NCI-H128 (cell line): Measurements from ENCODE around the gene HCFC1.

ENCODE experiments used
- DNase-seq: peaks from one replicate; lab custom pipeline; 2025; ENCODE audit not compliant: unreplicated experiment; lab: John Stamatoyannopoulos, UW

The HCFC1 gene

DNA sequence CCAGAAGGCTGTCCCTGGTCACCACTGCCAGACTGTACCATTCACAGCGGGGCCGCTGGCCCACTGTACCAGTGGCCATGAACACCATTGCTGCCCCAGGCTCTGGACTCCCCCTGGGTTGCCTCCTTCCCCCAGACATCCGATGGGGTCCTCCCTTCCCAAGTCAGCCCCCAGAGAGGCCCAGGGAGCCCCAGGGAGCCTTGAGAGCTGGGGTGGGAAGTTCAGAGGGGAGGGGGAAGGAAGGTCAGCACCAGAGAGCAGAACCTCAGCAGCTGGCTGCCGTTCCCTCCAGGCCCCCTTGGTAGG lies 45.1 kb downstream of the HCFC1 start:
- DNase-seq, result no peak

DNA sequence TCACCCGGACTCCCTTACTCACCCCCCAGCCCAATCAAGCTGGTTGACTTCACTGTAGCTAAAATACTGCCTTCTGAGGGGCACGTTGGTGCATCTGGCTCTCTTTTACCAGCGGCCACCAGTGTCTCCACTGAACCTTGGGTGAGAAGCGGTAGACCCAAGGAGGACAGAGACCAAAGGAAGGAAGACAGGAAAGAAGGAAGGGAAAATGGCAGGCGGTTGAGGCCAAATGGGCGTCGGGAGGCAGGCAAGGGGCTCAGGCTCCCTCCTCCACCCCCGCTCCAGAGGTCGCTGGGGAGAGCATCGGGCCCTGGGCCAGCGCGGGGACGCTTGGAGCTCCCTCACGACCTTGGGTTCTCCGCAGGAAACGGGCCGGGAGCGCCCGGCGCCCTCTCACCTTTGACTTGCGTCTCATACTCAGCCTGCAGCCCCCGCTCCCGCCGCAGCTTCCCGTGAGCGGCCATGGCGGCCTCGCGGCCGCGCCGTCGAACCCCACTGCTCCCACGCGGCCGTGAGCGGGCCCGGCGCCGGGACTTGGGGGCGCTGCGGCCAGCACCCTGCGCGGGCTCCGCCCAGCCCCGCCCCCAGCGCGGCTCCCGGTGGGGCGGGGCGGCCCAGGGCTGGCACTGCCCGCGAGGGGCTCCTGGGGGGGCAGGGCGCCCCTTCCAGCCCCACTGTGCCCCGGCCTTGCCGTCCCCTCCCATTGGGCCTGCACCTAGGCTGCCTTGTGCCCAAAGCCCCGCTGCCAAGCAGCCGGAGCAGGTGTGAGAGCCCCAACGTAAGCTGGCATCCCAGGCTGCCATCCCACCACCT lies 45.7 kb downstream of the HCFC1 start, which contains the start of gene ARHGAP4:
TSS of gene ARHGAP4 (minus strand) at position 526 of the 813 bp plus-strand sequence. CDS start at position 464, 62 bp downstream.
- DNase-seq, result no peak

DNA sequence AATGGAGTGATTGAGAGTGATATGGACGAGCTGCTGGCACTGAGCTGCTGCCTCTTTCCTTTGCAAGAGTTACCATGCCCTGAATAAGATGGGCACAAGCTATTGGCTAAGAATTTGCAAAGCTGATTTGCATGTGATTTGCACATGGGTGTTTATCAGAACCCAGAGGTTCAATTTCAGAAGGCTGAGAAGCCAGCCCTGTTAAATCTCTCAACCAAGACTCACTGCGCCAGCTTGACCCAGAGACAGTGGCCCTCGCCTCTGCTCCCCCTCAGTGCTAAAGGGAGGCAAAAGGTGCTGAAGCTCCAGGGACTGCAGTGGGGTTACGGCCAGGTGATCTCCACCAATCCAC lies 46.3 kb downstream of the HCFC1 start:
- DNase-seq, result no peak

DNA sequence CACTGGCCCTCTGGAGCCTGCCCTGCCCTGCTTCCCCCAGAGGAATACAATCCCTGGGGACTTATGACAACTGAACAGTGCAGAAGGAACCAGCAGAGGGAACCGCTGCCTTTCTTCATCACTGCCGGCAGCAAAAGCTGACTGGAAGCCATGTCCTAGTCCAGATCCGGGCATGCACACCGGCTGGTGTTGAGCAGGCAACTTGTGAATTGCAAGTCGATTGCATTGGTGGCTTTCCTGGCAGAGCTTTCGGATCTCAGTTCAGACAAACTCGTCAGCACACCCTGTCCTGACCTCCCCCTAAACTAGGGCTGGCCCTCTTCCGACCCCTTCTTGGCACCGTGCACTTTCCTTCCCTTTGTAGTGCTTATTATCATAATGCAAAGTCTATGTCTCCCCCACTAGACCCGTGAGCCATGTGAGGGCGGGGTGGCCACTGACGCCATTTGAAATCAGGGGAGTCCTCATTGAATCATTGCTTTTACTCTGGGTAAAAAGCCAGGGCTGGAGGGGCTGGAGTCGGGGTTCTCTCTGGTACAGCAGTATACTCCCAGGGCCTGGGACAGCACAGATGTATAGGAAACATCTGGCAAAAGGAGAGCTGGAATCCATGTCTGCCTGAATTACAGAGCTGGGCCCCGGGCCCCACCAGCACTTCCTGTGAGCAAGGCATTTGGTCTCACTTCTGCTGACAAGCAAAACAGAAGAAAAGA lies 47.3 kb downstream of the HCFC1 start:
- no peak for DNase-seq

DNA sequence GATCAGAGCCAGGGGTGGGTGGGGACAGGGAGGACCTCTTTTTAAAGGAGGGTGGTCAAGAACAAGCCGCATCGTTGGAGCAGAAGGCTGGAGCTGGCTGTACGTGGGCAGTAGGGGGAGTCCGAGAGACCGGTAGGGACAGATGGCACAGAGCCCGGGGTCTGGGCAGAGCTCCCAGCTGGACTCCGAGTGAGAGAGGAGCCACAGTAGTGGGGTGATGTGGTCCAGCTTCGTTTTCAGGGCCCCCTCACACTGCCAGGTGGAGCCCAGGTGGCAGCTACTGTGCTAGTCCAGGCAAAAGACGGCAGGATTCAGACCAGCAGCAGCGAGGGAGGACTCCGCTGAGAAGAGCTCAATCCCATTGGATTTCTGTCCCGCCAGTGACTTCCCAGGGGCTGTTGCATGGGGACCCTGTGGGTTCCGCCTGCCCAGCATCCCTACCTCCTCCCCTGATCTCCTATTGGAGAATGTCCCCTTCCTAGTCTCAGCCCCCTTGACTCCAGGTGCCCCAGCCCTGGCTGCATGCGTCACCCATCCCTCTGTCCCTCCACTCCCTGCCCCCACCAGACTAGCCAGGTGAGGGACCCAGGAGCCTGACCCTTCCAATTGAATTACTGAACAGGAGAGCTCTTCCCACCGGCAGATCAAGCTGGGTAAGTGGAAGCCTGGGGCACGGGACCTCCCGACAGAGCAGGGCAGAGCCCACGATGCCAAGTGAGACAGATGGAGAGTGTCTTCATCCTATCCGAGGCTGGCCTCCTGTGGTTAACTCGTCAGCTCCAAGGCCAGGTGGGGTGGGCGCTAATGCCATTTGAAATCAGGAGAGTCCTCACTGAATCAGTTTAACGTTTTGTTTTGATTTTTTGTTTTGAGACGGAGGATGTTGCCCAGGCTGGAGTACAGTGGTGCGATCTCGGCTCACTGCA lies 48.4 kb downstream of the HCFC1 start:
- no peak for DNase-seq

DNA sequence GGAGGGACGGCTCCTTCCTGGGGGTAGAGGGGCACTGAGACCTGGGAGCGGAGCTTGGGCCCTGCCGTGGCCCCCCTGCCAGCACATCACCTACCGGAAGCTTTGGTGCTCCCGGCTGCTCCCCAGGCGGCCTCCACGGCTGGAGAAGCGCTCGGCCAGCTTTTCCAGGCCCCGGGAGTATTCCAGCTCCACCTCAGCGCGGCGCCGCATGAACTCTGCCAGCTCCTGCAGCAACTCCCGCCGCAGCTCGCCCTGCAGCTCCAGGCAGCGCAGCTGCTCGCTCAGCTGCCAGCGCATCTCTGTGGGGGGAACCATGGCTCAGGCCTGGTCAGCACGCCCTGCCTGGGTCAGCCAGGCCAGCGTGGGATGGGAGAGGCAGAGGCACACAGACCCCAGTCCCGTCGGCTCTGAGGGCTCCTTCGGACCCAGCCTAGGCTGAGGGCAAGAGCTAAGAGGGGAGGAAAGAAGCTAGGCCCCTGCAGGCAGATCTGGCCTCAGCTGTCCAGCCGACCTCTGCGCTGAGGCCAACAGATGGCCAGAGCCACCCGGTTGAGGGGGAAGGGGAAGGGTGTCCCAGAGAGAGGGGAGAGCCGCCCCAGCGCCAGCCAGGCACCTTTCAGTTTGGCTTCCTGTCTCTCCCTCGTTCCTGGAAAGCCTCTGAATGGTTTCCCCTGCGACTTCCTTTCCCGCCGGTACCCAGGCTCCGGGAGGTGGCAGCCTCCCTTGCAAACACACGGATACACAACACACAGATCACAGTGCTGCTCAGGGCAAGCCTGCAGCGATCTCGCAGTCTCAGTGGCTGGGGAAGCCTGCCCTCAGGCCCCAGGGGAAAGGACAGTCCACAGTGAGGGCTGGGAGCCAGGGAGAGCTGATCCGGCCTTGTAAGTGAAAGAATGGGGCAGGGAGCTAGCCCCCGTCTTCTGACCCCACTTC lies 49.8 kb downstream of the HCFC1 start:
- no peak for DNase-seq

DNA sequence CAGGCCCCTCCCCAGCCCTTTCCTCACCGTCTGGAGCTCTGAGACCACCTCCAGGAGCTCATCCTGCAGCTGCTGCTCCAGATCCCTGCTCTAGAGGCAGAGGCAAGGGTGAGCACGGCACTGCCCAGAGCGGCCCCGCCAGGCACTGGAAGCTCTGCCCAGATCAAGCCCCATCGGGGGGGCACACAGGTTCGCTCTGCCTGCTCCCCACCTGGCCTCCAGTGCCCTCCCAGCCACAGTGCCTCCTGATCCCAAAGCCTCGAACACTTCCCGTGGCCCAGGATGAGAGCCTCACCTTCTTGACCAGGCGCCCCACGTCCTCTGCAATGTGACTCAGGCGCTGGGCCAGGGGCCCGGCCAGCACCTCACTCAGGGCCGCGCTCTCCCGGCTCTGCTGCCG lies 50.5 kb downstream of the HCFC1 start:
- DNase-seq, result no peak

DNA sequence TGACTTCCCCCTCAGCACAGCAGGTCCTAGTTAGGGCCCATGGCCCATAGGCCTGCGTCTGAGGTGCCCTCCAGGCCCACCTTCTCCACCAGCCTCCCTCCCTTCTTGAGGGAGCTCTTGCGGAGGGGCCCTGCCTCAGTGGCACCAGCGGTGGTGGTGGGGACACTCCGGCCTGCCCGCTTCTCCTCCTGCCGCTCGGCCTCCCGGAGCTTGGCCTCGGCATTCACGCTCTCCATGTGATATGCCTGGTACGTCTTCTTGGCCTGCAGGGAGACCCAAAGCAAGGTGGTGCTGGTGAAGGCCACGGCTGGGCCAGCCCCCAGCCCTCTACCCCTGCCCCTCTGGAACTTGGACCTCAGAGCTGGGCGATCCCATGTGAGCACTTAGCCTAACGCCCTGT lies 51.1 kb downstream of the HCFC1 start:
- DNase-seq, result no peak

DNA sequence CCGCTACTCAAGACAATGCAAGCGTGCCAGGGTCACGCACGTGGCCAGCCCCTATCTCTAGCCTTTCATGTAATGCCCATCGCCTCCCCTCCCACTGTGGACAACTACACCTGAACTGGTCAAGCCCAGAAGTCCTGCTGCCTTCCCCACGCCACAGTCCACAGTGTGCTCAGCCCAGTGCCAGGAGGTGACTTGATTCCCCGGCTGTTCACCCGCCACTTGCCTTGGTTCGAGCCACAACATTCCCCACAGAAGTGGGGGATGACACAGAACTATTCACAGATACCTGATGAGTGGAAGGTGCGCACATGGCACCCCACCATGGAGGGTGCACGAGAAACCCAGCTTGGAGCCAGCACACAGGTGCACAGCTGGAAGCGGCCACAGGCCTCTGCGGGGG lies 52.3 kb downstream of the HCFC1 start:
- DNase-seq, result no peak

DNA sequence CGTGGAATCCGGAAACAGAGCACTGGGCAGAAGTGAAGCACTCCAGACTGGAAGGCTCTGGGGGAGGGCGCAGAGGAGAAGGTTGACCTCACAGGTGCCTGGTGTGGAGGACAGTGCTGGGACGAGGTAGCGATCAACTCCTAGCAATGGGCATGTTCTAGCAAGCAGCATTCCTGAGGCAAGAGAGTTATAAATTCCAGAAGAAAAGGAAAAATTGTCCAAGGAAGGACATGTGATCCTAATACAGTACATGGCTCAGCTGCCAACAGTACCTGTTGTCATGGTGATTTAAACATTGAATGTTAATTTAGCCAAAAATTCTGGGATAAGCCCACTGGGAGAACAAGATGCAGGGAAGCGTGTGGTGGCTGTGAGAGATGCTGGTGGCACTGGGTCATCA lies 53.7 kb downstream of the HCFC1 start:
- no peak for DNase-seq

DNA sequence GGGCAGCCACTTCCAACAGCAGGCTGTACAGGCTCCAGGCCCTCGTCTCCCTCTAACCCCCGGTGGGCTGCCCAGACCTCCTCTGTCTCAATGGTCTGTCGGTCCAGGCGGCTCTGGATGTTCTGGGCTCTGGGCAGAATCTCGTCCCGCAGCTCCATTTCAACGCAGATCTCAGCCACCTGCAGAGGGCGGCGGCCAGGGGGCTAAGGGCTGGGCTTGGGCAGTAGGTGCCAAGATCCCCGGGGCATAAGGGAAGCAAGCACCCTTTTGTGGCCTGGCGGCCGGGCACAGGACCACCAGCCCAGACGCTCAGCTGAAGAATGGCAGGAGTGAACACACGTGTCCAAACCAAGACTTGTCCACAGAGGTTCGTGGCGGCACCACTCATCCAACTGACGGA lies 57.9 kb downstream of the HCFC1 start:
- no peak for DNase-seq

DNA sequence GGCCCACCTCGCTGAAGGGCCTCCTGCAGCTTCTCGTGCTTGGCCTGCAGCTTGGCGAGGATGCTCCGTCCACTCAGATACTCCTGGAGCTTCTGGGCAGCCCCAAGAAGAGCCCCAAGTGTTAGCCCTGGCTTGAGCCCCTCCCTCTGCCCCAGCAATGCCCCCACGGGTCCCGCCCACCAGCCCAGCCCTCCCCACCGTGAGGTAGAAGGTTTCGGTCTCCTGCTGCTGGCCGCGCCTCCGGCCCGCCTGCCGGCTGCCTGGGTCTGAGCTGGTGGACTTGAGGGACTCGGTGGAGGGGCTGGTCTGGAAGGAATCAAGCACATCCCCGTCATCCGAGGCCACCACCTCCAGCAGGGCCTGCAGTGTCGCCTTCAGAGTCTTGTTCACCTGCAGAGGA lies 58.4 kb downstream of the HCFC1 start:
- DNase-seq, result no peak

DNA sequence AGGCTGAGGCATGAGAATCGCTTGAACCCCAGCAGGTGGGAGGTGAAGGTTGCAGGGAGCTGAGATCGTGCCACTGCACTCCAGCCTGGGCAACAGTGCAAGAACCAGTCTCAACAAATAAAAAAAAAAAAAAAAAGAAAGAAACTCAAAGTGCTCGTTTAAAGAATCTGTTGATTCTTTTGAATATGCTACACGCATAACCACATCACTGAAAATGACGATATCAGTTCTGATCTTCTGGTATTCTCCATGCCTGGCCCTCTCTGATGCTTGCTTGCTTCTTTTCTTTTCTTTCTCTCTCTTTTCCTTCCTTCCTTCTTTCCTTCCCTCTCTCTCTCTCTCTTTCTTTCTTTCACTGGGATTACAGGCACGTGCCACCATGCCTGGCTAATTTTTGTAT lies 59.8 kb downstream of the HCFC1 start:
- DNase-seq, result no peak

DNA sequence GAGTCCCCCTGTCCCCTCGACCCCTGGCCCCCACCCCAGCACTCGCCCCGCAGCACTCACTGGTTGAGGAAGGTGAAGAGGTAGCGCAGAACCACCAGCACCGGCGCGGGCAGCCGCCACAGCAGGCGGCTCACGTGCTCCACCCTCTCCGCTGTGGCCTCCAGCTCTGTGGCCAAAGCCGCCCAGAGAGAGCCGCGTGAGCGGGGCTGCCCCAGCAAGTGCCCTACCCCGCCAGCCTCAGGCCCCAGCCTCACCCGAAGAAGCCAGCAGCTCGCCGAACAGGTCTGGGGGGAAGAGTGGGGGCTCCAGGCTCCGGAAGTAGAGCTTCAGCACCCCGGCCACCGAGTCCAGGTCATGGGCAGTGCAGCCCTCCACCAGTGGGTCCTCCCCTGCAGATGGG lies 61.2 kb downstream of the HCFC1 start:
- no peak for DNase-seq

DNA sequence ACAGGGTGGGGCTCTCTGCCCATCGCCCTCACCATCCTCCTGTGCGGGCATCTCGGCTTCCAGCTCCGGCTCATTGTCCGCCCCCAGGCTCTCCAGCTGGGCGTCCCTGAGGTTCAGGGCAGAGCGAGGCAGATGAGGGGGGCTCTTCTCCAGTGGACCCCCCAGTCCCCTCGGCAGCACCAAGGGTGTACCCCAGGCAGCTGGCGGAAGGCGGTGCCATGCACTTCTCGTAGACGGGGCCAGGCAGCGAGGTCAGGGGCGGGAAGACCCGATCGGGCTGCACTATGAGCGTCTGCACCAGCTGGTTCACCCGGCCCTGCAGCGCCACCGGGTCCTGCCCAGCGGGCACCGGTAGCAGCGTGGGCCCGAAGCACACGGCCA lies 61.6 kb downstream of the HCFC1 start:
- DNase-seq, result no peak

DNA sequence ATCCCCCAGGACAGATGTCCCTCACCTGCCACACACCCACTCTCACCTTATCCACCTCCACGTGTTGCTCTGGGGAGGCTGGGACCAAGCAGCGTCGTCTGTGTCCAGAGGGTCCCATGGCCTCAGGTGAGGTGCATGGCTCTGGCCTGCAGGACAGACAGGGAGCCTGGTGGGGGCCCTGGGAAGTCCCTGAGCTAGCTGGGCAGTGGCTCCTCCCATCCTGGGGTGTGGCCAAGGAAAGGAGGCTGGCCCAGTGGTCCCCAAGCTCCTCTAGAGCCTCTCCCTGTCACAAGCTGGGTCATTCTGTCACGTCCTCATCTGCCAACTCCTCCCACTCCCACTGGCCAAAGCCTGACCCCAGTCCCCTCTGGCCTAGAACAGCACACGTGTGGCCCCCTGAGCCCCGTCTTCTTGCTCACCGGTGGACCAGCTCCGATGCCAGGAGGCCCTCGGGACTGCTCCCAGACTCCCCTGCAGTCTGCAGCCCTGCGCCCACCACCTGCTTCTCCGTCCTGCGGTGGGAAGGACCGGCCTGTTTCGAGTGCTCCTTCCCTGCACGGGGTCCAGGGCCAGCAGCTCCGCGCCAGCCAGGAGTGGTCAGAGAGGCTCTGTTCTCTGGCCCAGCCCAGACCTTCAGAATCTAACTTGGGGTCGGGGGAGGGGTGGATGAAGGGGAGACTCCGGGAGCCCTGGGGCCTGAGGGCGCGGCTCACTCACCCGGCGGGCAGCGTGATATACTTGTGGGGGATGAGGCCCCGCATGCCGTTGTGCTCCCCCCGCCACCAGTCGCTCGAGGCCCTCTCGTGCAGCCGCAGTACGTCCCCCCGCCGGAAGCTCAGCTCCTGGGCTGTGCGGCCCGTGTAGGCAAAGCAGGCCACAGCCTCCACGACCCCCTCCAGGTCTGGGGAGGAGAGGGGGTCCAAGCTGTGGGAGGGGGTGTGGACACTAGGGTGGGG lies 62.3 kb downstream of the HCFC1 start:
- no peak for DNase-seq

DNA sequence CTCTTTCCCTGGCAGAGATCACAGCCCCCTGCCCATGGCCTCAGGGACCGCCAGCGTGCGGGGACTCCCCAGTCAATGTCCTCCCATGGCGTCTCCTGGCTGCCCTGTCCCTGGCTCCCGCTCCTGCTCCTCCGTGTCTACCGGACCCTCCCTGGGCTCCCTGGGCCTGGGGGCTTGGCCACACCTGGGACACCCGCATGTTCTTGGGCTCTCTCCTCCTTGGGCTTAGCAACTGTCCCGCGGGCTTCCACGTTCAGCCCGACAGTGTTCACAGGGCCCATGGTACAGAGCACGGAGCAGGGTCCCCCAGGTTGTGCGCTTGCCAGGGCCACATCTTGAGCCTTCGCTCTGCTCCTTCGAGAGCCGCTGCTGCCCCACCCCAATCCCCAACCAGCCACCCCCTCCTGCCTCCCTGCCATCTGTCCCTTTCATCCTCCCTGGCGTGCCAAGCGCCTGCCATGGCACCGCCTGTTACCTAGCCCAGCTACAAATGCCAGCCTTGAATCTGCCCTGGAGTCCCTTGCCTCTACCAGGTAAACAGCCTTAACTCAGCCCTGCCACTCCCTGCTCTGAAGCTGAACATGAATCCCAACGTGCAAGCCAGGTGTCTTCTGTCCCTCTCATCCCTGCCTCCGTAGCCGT lies 63.3 kb downstream of the HCFC1 start:
- no peak for DNase-seq

DNA sequence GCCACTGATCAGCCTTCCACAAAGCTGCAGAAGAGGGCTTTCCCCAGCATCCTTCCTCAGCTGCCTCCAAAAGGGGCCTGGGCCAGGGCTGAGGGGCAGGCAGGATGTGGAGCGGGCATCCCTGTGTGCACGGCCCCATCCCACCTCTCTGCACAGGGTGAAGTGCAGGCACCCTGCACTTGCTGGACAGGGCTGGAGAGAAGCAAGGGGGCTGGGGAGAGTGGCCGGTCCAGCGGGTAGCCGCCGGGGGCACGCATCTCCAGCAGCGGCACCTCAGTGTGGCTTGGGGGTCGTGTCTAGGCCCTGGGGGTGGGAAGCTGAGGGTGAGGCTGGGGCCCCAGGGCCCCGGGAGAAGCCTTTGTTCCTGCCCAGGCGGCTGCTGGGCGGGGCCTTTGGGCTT lies 64.2 kb downstream of the HCFC1 start:
- DNase-seq, result no peak
